ENCODE data around the gene ADAMTS20.

- TF ChIP-seq CTCF (IDR thresholded peaks at IDR 0.05) (no peak), POLR2A (IDR thresholded peaks at IDR 0.05) (no peak), POLR2AphosphoS5 (IDR thresholded peaks at IDR 0.05) (no peak)
Measured at GRCh38 chr12:43407816-43408645, 144.0 kb downstream of the ADAMTS20 start.

All from breast epithelium (tissue), 3 donors.